ENCODE data around the gene LSM10.

- TF ChIP-seq, protein P1, sequence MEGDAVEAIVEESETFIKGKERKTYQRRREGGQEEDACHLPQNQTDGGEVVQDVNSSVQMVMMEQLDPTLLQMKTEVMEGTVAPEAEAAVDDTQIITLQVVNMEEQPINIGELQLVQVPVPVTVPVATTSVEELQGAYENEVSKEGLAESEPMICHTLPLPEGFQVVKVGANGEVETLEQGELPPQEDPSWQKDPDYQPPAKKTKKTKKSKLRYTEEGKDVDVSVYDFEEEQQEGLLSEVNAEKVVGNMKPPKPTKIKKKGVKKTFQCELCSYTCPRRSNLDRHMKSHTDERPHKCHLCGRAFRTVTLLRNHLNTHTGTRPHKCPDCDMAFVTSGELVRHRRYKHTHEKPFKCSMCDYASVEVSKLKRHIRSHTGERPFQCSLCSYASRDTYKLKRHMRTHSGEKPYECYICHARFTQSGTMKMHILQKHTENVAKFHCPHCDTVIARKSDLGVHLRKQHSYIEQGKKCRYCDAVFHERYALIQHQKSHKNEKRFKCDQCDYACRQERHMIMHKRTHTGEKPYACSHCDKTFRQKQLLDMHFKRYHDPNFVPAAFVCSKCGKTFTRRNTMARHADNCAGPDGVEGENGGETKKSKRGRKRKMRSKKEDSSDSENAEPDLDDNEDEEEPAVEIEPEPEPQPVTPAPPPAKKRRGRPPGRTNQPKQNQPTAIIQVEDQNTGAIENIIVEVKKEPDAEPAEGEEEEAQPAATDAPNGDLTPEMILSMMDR (IDR thresholded peaks at IDR 0.05) = no peak
- TF ChIP-seq POLR2AphosphoS5 (IDR thresholded peaks at IDR 0.05) (no peak), POLR2A (IDR thresholded peaks at IDR 0.05) (no peak), EP300 (IDR thresholded peaks at IDR 0.05) (no peak)
These were observed 15.0 kb downstream of the LSM10 start for GRCh38 chr1:36382669-36383068.

Data from suprapubic skin (tissue), 4 donors.